BJ (cell line): ENCODE data around the gene NEK5. TPM values are rescaled to one million over a fixed set of nuclear protein-coding genes. Genes with fewer than 3 reads are reported as not detected.

Experiments used
- CTCF ChIA-PET: fragments of 350-600 bp; formaldehyde crosslinking; extraction: SDS; loops from one replicate; lab custom pipeline; 2021; ENCODE audit warnings: antibody characterized with exemption, inconsistent platforms; lab: Yijun Ruan, JAX
- POLR2A ChIA-PET: fragments of 300-600 bp; sonication (Branson Sonifier 250); formaldehyde crosslinking; extraction: SDS; loops from one replicate; lab custom pipeline; 2021; ENCODE audit warnings: antibody characterized with exemption; lab: Charles Lee
- DNase-seq: peaks from one replicate; pipeline ENCODE4 v3.0.0-alpha.2; 2011; ENCODE audit warnings: low read depth
- H3K27me3 ChIP-seq: 2 replicates; pipeline ENCODE4 v1.6.0; 2011; ENCODE audit warnings: low read length; ENCODE audit not compliant: control insufficient read depth, insufficient read depth
- H3K36me3 ChIP-seq: 2 replicates; pipeline ENCODE4 v1.5.1; 2011; ENCODE audit warnings: low read length; ENCODE audit not compliant: control insufficient read depth, insufficient read depth
- H3K4me3 ChIP-seq: 2 replicates; pipeline ENCODE4 v1.5.1; 2011; ENCODE audit warnings: low read depth, mild to moderate bottlenecking, control low read depth, low read length
- CTCF ChIP-seq: IDR thresholded peaks from 2 replicates; pipeline ENCODE4 v1.5.1; 2011; ENCODE audit warnings: low read depth, mild to moderate bottlenecking, control low read depth, inconsistent platforms, low read length, moderate library complexity; ENCODE audit not compliant: insufficient read depth
- polyA plus RNA-seq: library from polyadenylated mRNA; depleted of rRNA; stranded (reverse); fragments of >200 nt; gene quantifications from 2 replicates; pipeline ENCODE4 v1.2.3, GENCODE V29; 2011

Gene NEK5
- polyA plus RNA-seq, 1 experiment: 0.04 TPM

DNA sequence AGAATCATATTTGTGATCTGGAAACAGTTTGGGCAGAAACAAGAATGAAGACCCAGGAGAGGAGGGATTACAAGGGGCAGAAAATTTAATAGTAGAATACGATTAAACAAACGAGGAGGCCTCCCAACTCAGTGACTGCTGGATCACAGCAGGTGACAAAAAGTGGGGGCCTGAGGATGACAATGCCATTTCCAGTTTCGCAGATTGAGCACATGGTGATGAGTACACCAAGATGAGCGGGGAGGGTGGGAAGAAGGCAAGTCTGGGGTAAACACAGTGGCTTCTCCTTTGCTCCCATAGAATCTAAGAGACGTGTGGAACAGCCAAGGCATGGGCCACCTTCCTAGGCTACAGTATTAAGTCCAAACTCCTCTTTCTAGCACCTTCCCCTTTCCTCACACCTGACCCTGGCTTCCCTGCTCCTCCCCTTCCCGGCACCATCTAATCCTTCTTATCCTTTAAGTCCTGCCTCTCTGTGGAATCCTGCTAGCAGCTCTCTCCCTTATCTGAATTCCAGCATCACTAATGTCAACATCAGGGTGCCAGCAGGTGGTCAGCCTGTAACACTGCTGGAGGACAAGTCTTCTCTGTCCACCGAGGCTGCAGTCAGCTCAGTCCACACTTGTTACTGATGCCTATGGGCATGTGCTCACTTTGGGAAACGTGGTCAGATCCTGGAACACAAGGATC lies 131.1 kb downstream of the NEK5 start:
- Histone ChIP-seq H3K36me3 (no peaks in the 10 kb centered on the region), H3K27me3 (peaks cover 16% of the 10 kb centered on the region), H3K4me3 (no peak overlapping the region)
- no peak for DNase-seq
- ChIA-PET CTCF (interaction anchor here (0.6 to 4.5 kb wide), 3 partner anchors 10 to 130 kb away, joined by 3 to 20 read pairs (median 8); no protein-coding TSS in a partner anchor), POLR2A (interaction anchor here (0.6 kb wide), 1 partner anchor 49 kb away, joined by 3 read pairs; no protein-coding TSS in a partner anchor)
- TF ChIP-seq CTCF: no peak

- ChIA-PET POLR2A (interaction anchor here (0.6 kb wide), 1 partner anchor 49 kb away, joined by 3 read pairs; no protein-coding TSS in a partner anchor), CTCF (interaction anchor here (4.5 kb wide), 1 partner anchor 131 kb away, joined by 20 read pairs; no protein-coding TSS in a partner anchor)
- no peak for TF ChIP-seq CTCF
- Histone ChIP-seq H3K27me3 (peaks cover 16% of the 10 kb centered on the region), H3K36me3 (no peaks in the 10 kb centered on the region), H3K4me3 (no peak overlapping the region)
- DNase-seq: no peak
Measured at GRCh38 chr13:51997186-51997585, 131.7 kb downstream of the NEK5 start.

DNA sequence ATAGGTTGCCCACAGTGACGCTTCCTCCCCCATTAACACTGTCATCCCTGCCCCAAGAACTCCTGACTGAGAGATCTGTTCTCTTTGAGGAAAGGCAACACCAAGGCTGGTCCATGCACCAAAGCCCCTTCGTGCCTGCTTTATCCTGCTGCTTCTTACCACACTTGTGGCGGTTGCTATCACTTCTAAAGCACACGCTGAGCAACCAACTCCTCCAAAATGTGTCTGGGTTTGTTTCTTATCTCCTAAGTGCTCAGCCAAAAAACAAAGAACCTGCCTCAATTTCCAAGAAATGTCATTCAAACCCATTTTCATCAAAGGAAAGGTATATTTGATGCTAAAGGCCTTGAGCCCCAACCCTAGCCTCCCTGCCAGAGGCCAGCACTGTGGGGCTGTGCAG lies 132.2 kb downstream of the NEK5 start:
- DNase-seq: no peak
- Histone ChIP-seq H3K4me3 (no peak overlapping the region), H3K27me3 (peaks cover 16% of the 10 kb centered on the region), H3K36me3 (no peaks in the 10 kb centered on the region)
- ChIA-PET CTCF (interaction anchor here (0.5 to 4.5 kb wide), 2 partner anchors 91 to 131 kb away, joined by 3 to 20 read pairs; no protein-coding TSS in a partner anchor), POLR2A (no interaction called here)
- TF ChIP-seq CTCF: no peak

DNA sequence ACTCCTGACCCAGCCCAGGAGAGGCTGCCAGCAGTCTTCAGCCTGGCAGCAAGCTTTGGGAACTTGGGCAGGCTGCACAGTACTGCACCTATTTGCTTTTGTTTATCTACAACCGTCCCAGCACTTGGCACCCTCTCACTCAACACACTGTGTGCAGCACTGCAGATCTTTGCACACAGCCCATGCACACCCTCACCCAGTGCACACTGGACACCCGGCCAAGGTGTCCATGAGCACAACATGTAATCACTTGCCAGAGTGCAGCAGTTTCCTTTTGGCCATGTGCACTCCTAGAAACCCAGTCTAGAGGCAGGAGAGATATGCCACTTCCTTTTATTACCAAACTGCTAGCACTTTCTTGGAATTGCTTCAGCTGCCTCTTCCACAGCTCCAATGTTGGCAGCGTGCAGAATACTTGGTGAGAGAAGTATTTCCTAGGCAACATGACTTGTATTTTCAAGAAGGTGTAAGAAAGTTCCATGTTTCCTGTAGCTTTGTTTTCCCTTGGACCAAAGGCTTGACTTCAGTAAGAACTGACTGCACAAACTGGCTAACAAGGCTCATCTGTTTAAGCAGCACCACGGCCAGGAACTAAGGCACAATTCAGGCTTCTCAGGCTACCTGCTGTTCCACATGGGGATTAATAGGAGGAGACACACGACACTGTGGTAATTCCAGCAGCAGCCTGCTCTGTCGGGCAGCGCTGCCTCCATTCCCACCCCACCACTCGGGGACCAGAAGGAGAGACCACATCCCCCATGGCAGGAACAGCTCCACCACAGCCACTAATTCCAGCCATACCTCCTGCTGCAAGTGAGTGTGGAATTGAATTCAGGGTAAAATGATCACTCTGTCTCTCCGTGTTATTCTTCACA lies 133.0 kb downstream of the NEK5 start:
- no peaks in the 10 kb centered on the region for H3K36me3 ChIP-seq
- TF ChIP-seq CTCF: no peak
- POLR2A ChIA-PET: no interaction called here
- peaks cover 16% of the 10 kb centered on the region for H3K27me3 ChIP-seq
- no peak overlapping the region for H3K4me3 ChIP-seq
- no peak for DNase-seq
- CTCF ChIA-PET: interaction anchor here (0.5 to 0.6 kb wide), 2 partner anchors 85 to 92 kb away, joined by 3 to 5 read pairs; no protein-coding TSS in a partner anchor

GRCh38 chr13:51993713-51994112 lies 135.2 kb downstream of the NEK5 start:
- H3K4me3 ChIP-seq: no peak overlapping the region
- TF ChIP-seq CTCF: no peak
- DNase-seq: no peak
- CTCF ChIA-PET: interaction anchor here (0.8 kb wide), 1 partner anchor 71 kb away, joined by 3 read pairs; no protein-coding TSS in a partner anchor
- peaks cover 10% of the 10 kb centered on the region for H3K27me3 ChIP-seq
- POLR2A ChIA-PET: no interaction called here
- H3K36me3 ChIP-seq: no peaks in the 10 kb centered on the region
